Suprapubic skin (tissue), 3 donors: ENCODE measurements around the gene ITPR2.

ENCODE experiments used
- POLR2AphosphoS5 ChIP-seq, 3 donors: sonication (generic); formaldehyde crosslinking; IDR thresholded peaks; one replicate each; pipeline ENCODE4 v1.6.1; 2017; ENCODE audit warnings: antibody characterized with exemption in 3 of 3
- TF ChIP-seq, protein P1 (sequence below), 2 donors: fragments of 200-600 bp in 1 of 2; fragments of 450-650 bp in 1 of 2; sonication (generic) in 1 of 2; IDR thresholded peaks; one replicate each; pipeline ENCODE4 v1.5.1; 2016 to 2019; ENCODE audit warnings: antibody characterized with exemption in 2 of 2, mild to moderate bottlenecking in 1 of 2, moderate library complexity in 1 of 2

DNA sequence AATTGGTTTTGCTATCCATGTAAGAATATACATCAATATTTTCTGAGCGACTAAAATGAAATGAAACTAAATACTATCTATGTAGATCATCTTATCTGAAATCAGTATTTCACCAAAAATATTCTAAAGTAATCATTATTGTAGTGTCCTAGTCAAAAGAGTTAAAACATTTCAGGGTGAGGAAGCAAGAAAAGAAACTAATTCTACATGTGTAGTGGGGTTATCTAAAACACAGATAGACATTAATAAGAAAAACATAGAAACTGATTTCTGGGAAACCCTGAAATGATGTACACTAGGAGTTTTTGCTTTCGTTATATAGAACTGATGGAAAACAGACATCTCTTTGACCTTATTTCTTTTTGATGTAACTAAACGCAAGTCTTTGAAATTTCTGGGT, 379.7 kb downstream of the ITPR2 start:
- TF ChIP-seq, protein P1, sequence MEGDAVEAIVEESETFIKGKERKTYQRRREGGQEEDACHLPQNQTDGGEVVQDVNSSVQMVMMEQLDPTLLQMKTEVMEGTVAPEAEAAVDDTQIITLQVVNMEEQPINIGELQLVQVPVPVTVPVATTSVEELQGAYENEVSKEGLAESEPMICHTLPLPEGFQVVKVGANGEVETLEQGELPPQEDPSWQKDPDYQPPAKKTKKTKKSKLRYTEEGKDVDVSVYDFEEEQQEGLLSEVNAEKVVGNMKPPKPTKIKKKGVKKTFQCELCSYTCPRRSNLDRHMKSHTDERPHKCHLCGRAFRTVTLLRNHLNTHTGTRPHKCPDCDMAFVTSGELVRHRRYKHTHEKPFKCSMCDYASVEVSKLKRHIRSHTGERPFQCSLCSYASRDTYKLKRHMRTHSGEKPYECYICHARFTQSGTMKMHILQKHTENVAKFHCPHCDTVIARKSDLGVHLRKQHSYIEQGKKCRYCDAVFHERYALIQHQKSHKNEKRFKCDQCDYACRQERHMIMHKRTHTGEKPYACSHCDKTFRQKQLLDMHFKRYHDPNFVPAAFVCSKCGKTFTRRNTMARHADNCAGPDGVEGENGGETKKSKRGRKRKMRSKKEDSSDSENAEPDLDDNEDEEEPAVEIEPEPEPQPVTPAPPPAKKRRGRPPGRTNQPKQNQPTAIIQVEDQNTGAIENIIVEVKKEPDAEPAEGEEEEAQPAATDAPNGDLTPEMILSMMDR (IDR thresholded peaks at IDR 0.05) = no peak
- no peak for TF ChIP-seq POLR2AphosphoS5 (IDR thresholded peaks at IDR 0.05)
